Uterus (tissue), 2 donors: ENCODE results near the gene DNAJC27.

Experiments
- CTCF ChIP-seq, 4 experiments: fragments of 200-600 bp in 2 of 4; fragments of 450-650 bp in 2 of 4; sonication (generic) in 2 of 4; IDR thresholded peaks; one replicate each; pipeline ENCODE4 v1.5.1; 2016 to 2019; ENCODE audit warnings: antibody characterized with exemption in 4 of 4, mild to moderate bottlenecking in 2 of 4, moderate library complexity in 1 of 4
- POLR2A ChIP-seq, 2 donors: fragments of 450-650 bp; IDR thresholded peaks; one replicate each; pipeline ENCODE4 v1.6.1; 2016; ENCODE audit warnings: antibody characterized with exemption in 2 of 2, mild to moderate bottlenecking in 1 of 2, moderate library complexity in 1 of 2

GRCh38 chr2:24973812-24974211 is 2.1 kb upstream of the DNAJC27 start:
- TF ChIP-seq CTCF (IDR thresholded peaks at IDR 0.05) (no peak), POLR2A (IDR thresholded peaks at IDR 0.05) (no peak)
